SKM-1 (cell line): Measurements from ENCODE around the gene PPP1R9A.

ENCODE experiments used
- DNase-seq: peaks from one replicate; lab custom pipeline; 2025; ENCODE audit not compliant: unreplicated experiment; lab: John Stamatoyannopoulos, UW

Gene PPP1R9A

GRCh38 chr7:94908323-94909178 lies 1.2 kb downstream of the PPP1R9A start:
- no peak for DNase-seq

GRCh38 chr7:94909179-94909466 lies 1.7 kb downstream of the PPP1R9A start:
- DNase-seq = no peak

- no peak for DNase-seq
Measured at GRCh38 chr7:94912085-94912484, 4.7 kb downstream of the PPP1R9A start.

- DNase-seq = no peak
Measured at GRCh38 chr7:94913391-94913790, 6.0 kb downstream of the PPP1R9A start.

- DNase-seq = no peak
Measured at GRCh38 chr7:94921911-94922310, 14.5 kb downstream of the PPP1R9A start.

GRCh38 chr7:94922457-94922856 lies 15.1 kb downstream of the PPP1R9A start:
- DNase-seq = no peak

GRCh38 chr7:94923412-94923811 lies 16.0 kb downstream of the PPP1R9A start:
- DNase-seq = no peak

GRCh38 chr7:94928168-94928707 lies 20.8 kb downstream of the PPP1R9A start:
- DNase-seq = no peak

GRCh38 chr7:94933256-94933990 lies 26.0 kb downstream of the PPP1R9A start:
- DNase-seq = no peak

- no peak for DNase-seq
Measured at GRCh38 chr7:94939395-94939794, 32.0 kb downstream of the PPP1R9A start.

GRCh38 chr7:94940241-94940640 lies 32.8 kb downstream of the PPP1R9A start:
- DNase-seq = no peak

GRCh38 chr7:94941844-94942632 lies 34.6 kb downstream of the PPP1R9A start:
- DNase-seq = no peak

GRCh38 chr7:94943134-94943533 lies 35.7 kb downstream of the PPP1R9A start:
- DNase-seq = no peak

- DNase-seq = no peak
Measured at GRCh38 chr7:94949532-94949931, 42.1 kb downstream of the PPP1R9A start.

- no peak for DNase-seq
Measured at GRCh38 chr7:94955807-94956206, 48.4 kb downstream of the PPP1R9A start.

GRCh38 chr7:94957061-94957460 lies 49.7 kb downstream of the PPP1R9A start:
- DNase-seq = no peak

- no peak for DNase-seq
Measured at GRCh38 chr7:94962661-94963060, 55.3 kb downstream of the PPP1R9A start.

GRCh38 chr7:94969434-94970084 lies 62.2 kb downstream of the PPP1R9A start:
- no peak for DNase-seq

GRCh38 chr7:94970085-94970576 lies 62.7 kb downstream of the PPP1R9A start:
- DNase-seq = no peak

- DNase-seq = no peak
Measured at GRCh38 chr7:94971051-94971867, 63.9 kb downstream of the PPP1R9A start.
